SH-SY5Y (cell line): ENCODE results near the gene DNAJC1.

Experiments used
- GATA2 ChIP-seq: IDR thresholded peaks from 2 replicates; pipeline ENCODE4 v1.6.1; 2011; ENCODE audit warnings: mild to moderate bottlenecking, low read depth, low read length
- GATA3 ChIP-seq: IDR thresholded peaks from 2 replicates; pipeline ENCODE4 v1.6.1; 2011; ENCODE audit warnings: low read depth, mild to moderate bottlenecking, low read length, moderate library complexity

DNA sequence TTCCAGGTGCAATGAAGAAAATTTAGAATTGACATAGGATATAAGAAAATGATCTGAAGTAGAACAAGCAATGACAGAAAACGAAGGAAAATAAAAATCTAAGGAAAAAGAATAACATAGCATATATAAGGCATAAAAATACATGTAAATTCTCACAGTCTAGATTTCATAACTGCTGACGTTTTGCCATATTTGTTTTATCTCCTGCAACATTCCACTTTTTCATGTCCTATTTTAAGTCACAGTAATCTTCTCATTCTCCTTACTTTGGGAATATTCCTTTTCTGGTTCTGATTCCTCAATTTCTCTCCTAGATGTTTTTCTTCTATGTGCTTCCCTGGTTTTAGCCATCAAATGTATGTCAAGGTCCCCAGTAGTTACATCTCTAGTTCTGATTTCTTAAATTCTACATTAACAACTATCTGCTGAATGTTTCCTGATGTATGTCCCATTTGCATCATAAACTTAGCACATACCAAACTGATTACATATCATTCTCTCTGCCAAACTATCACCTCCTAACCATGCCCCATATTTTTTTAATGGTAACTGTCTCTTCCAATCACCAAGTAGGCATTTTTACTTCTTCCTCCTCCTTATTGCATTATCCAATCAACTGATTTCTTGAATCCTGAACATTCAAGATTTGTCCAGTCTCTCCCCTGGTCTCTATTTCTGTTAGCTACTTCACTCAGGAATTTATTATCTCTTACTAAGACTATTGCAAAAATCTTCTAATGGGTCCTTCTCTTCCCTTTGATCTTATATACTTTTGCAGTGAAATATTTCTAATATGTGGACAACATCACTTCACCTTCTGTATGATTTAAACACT is 171.3 kb downstream of the DNAJC1 start:
- TF ChIP-seq GATA3 (no peak), GATA2 (no peak)
